ENCODE results near the gene GOLGA8N.
"Not testable (repeated sequence)": the region's sequence is repeated elsewhere in the genome, so short reads cannot be mapped to it uniquely, and the experiment has no call there.

GRCh38 chr15:32554587-32554986, 38.7 kb upstream of the GOLGA8N start:
- not testable (repeated sequence) for TF ChIP-seq CTCF, POLR2A (IDR thresholded peaks at IDR 0.05)
